HG03103 (cell line): ENCODE measurements around the gene PBX2.
"Not testable (repeated sequence)": the region's sequence is repeated elsewhere in the genome, so short reads cannot be mapped to it uniquely, and the experiment has no call there.

Source experiments
- ATAC-seq: cut with Tn5 transposase; IDR thresholded peaks from one replicate; pipeline ENCODE4 v1.9.1; 2021; ENCODE audit warnings: low read depth; ENCODE audit not compliant: unreplicated experiment

PBX2 gene

DNA sequence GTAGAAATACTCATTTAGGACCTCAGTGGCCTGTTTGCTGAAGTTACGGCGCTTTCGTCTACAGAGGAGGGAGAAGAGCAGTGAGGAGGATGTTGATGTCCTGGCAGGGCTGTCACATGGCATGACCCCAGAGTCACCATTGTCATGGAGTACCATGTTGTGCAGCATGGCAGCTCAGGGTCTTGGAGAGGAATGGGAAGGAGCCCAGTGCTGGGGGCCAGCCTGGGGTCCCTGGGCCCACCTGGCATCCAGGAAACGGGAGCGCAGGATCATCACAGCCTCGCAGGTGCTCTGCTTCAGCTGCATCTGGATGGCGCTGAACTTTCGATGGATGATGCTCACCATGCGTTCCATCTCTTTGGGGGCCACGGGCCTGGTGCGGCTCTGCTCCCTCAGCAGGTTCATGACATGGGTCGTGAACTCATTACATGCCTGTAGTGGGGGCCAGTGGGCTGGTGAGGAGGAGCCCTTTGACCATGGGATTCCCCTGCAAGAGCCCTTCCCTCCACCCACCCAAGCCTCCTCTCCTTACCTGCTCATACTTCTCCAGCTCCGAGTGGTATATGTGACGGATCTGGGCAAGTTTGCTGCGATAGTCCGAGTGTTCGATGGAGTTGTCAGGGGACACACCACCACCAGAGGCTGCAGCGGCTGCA lies 2.1 kb downstream of the PBX2 start:
- ATAC-seq, result not testable (repeated sequence)

DNA sequence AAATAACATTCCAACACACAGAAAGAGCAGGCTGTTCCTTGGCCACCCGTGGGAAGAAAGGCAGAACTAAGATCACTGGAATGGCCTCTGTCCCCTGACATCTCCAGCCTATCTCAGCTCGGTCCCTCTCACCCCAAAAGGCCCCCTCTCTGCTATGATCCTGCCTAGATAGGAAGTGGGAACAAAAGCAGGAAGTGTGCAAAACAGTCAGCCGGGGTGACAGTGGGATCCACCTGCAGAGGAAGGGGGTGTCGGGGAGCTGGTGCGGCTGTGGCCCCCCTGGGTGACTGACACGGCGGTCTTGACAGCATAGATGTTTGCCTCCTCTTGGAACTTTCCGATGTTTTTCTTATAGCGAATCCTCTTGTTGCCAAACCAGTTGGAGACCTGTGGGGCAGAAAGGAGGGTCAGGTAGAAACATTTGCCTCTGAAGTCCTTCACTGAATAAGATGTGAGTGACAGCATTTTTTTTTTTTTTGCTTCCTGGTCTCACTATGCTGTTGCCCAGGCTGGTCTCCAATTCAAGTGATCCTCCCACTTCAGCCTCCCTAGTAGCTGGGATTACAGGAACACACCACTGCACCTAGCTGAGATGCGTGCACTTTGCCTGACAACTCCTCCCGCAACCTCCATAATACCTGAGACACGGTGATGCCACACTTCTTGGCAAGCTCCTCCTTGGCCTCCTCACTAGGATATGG lies 2.8 kb downstream of the PBX2 start:
- no peak for ATAC-seq

DNA sequence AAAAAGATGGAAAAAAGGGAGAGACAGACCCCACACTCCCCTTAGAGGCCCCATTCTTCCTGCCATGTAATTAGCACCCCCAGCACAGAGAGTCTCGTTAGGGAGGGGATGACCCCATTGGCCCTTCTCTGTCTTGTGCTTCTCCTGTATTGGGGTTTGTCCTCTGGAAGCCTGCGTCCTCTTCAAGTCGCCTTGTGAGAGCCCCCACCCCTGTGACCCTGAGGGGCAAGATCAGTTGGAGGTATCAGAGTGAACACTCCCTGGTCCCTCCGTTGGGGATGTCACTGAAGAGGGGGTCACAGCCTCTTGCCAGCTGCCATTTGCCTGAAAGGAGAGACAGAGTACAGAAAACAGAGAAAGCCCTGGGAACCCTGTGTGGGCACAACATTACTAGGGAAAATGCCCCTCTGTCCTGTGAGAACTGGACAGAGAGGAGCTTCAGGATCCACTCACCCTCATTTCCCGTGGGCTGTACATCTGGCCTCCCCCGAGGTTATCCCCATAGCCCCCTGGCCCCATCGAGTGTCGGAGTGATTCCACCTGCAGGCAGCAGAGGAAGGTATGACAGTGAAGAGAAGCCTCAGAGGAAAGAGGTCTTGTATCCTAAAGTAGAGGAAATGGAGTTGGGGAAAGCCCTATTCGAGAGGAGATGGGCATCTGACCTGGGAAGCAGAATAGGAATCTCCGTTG lies 3.7 kb downstream of the PBX2 start:
- ATAC-seq, result not testable (repeated sequence)

GRCh38 chr6:32185681-32186131 lies 4.3 kb downstream of the PBX2 start:
- not testable (repeated sequence) for ATAC-seq

DNA sequence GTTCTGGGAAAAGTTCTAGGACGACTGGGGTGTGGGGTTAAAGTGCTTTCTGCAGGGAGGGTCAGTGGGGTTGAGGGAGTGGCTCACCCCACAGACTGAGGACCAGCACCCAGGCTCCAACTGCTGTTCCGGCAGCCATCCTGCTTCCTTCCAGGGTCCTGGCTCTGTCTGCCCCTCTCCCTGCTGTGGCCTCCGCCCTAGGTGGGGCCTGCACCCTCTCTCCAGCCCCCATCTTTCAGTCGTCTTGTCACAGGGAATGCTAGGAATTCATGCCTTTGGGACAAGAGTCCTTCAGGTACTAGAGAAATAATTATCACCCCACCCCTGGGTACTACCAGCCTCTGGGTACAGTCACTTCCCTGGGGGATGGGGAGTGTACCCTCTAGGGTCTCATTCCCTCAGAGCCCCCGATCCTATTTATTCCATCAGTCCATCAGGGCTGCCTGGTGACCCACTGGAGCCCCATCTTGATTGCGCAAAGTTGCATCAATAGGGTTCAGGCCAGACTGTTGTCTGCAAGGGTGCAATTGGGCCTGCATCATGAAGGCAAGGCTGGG lies 5.8 kb downstream of the PBX2 start, which contains the start of gene AGER:
TSS of gene AGER (minus strand) at position 170 of the 557 bp plus-strand sequence. CDS start at position 139, 31 bp downstream.
- no peak for ATAC-seq

GRCh38 chr6:32183483-32184083 lies 6.4 kb downstream of the PBX2 start:
- ATAC-seq, result no peak

DNA sequence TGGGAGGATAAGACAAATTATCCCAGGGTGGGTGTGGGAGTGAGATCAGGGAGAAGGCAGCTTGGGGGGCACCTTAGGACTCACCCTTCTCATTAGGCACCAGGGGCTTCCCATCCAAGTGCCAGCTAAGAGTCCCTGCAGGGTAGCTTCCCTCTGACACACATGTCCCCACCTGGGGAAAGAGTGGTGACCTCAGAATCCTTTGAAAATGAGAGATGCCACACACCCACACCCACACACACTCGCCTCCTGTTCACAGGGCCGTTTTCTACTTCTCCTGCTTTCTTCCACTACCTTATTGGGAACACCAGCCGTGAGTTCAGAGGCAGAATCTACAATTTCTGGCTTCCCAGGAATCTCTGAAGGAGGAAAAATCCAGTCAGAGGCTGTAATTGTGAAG lies 7.0 kb downstream of the PBX2 start:
- ATAC-seq, result no peak

DNA sequence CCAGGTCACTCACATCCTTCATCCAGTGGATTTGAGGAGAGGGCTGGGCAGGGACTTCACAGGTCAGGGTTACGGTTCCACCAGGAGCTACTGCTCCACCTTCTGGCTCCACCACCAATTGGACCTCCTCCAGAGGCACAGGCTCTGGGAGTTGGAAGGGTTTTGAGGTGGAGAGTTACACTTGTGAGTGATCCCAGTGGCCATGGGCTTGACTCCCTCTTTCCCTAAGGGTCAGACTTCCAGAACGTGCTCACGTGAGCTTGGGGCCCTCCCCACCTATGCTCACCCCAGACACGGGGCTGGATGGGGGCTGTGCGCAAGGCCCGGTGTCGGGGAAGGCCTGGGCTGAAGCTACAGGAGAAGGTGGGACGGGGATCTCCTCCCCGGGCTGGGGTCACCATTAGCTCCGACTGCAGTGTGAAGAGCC lies 7.4 kb downstream of the PBX2 start:
- no peak for ATAC-seq

GRCh38 chr6:32181915-32182529 lies 8.0 kb downstream of the PBX2 start:
- ATAC-seq, result no peak

DNA sequence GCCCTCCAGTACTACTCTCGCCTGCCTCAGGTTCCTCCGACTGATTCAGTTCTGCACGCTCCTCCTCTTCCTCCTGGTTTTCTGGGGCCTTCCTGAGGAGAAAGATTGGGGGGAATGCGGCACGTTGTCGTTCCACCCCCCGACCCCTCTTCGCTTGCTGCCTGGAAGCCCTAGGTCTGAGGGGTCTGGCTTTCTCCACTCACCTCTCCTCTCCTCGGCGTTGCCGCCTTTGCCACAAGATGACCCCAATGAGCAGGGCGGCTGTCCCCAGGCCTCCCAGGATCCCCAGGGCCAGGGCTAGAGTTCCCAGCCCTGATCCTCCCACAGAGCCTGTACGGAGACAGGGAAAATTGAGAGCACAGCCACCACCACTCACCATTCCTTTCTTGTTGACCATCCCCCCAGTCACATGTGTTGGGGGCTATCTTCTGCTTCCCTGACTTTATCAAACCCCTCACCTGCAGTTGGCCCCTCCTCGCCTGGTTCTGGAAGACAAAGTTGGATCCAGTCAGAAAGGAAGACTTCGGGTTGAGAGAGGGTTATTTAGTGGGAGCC lies 8.8 kb downstream of the PBX2 start:
- ATAC-seq, result no peak

- ATAC-seq, result no peak
Observed at GRCh38 chr6:32179766-32180405, 10.1 kb downstream of the PBX2 start.

DNA sequence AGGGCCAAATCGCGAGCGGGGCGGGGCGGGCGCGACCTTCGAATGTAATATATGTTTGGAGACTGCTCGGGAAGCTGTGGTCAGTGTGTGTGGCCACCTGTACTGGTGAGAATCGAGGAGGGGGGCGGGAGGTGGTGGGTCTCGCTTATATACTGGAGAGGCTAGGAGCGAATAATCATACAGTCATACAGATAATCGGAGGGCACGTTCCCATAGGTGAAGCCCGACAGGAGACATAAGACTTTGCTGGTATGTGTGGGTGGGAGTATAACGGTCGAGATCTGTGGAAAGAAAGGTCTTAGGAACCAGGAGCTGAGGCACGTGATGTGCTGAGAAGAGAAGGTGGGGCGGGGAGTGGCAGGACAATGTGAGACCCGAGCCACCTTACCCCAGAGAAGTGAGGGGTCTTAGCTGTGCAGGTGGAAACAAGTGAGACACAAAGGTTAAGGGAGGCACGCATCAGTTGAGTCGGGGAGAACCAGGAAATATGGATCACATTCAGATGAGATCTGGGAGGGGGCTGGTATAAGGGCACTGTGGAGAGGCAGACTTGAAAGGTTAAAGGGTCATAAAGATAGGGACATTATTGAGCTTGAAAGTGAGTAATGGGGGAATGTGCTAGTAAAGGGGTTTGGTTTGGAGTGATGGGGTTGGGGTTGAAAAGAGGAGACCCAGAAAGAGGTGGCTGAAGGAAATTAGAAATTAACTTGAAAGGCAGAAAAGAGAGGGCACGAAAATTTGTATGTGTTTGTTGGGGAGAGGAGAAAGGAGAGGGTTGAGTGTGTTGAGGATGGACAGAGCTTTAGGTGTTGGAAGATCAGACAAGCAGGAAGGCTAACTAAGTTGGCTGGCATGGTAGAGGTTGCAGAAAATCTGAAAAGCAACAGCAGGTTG lies 11.2 kb downstream of the PBX2 start:
- ATAC-seq, result no peak

DNA sequence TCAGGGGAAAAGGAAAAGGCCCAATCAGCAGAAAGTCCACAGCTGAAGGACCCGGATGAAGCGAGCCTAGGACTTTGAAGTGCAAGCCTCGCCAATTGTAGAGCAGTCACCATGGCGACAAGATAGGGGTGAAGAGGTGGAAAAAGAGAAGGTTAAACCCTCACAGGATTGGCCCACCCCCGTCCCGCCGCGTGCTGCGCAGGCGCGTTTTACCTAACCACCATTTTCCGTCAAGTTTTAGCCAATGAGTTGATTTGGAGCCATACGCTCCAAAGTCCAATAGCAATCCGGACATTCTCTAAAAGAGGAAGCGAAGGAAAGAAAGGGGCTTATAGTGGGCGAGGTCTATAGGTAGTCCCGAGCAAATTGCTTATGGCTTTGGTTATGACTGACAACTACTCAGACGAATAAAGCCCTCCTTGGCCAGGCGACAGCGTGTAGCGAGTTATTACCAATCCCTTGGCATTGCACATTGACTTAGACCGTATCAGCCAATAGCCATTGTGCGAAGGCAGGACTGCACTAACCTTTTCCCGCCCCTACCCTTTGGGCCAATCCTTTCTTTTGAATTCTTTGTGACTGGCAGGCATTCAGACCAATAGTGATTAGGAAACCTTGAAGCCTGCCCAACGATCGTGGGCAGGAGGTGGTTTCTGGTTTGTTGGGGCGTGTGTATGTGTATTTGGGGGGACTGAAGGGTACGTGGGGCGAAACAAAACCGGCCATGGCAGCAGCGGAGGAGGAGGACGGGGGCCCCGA lies 12.0 kb downstream of the PBX2 start, which contains the start of gene RNF5:
TSS of gene RNF5 (plus strand) at position 618 of the 759 bp plus-strand sequence. CDS start at position 725, 107 bp downstream.
- peak; percentile 67 for ATAC-seq

GRCh38 chr6:32177183-32177787 lies 12.7 kb downstream of the PBX2 start:
- peak; percentile 13 for ATAC-seq

DNA sequence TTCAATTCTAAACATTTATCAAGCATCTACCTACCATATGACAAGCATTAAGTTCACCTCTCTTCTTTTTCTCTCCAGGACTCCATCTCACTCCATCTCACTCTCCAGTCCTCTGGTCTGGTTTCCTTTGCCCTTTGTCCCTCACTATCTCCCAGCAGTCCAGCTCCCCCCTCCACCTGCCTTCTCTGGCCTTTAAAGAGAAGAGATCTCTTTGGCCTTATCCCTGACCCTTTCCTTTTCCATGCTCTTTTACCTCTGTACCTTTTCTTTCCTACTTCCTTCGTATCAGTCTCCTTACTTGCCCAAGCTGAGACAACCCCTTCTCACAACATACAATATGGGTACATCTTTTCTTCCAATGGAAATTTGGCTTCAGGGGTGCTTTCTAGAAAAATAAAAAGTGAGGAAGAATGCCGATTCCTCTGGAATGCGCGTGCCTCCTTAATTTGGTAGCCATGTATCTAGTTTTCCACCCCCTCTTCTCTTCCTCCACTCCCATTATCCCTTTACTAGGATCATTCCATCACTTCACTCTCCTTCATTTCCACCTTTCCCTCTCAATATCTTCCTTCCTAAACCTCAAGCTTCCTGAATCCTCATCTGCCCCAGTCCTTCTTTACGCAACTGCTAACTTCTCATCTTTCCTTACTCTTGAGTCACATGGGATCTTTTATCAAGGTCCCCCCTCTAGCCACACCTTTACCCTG lies 13.4 kb downstream of the PBX2 start:
- ATAC-seq, result no peak

DNA sequence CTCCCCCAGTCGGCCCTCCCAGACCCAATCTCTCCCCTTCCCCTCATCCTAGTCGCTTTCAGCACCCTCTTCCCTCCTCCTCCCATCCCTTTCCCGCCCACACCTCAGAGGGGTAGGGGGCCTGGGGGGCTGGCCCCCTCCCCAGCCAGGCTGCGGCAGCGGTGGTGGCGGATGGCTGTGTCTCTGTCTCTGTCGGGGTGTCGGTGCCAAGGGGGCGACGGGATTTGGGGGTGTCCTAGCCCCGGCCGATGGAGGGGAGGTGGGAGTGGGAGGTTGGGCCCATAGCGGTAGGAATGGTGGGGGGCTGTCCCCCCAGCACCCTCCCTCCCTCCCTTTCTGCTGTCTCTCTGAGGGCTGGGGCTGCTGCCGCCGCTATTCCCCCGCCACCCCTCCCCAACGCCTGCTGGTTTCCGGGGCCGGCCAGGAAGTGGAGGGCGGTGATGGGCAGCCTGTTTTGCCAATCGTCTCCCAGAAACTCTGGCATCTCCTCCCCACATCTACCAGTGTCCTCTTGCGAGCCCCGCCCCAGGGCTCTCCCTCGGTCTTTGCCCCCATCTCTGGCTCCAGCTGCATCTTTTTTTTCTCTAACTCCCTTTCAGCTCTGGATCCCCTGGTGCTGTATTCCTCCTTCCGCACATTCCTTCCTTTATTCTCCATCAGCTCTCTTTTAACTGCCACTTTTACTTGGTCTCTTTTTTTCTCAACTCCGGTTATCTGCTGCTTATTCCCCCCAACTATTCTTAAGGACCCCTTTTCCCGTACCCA lies 14.1 kb downstream of the PBX2 start, which contains the start of gene AGPAT1:
TSS of gene AGPAT1 (minus strand) at position 374 of the 765 bp plus-strand sequence. CDS start 4,588 bp downstream, outside the sequence.
- ATAC-seq, result peak; percentile 39
